Osteocyte (in vitro differentiated cells): Measurements from ENCODE around the gene CEMIP2. TPM values are rescaled to one million over a fixed set of nuclear protein-coding genes. Genes with fewer than 3 reads are reported as not detected.

Source experiments
- DNase-seq: peaks from one replicate; pipeline ENCODE4 v3.0.0; 2021; ENCODE audit warnings: mixed read lengths; ENCODE audit not compliant: unreplicated experiment; ENCODE audit errors: extremely low spot score
- H3K27ac Mint-ChIP-seq: one replicate; pipeline ENCODE4 v1.8.0; 2021; ENCODE audit warnings: mild to moderate bottlenecking, mixed read lengths; ENCODE audit not compliant: unreplicated experiment
- H3K27me3 Mint-ChIP-seq: one replicate; pipeline ENCODE4 v1.8.0; 2021; ENCODE audit warnings: mixed read lengths; ENCODE audit not compliant: unreplicated experiment
- H3K36me3 Mint-ChIP-seq: one replicate; pipeline ENCODE4 v1.8.0; 2021; ENCODE audit warnings: mixed read lengths; ENCODE audit not compliant: unreplicated experiment
- H3K4me1 Mint-ChIP-seq: one replicate; pipeline ENCODE4 v1.8.0; 2021; ENCODE audit warnings: mixed read lengths; ENCODE audit not compliant: unreplicated experiment
- H3K4me3 Mint-ChIP-seq: one replicate; pipeline ENCODE4 v1.8.0; 2021; ENCODE audit warnings: mild to moderate bottlenecking, moderate library complexity, mixed read lengths; ENCODE audit not compliant: unreplicated experiment
- H3K9me3 Mint-ChIP-seq: one replicate; pipeline ENCODE4 v1.8.0; 2021; ENCODE audit warnings: mixed read lengths; ENCODE audit not compliant: unreplicated experiment
- CTCF ChIP-seq: fragments of 200-600 bp; sonication (generic); IDR thresholded peaks from 2 replicates; pipeline ENCODE4 v1.5.0; 2021; ENCODE audit warnings: antibody characterized with exemption, mild to moderate bottlenecking, moderate library complexity
- total RNA-seq: library from RNA; stranded (reverse); gene quantifications from 2 replicates; pipeline ENCODE4 v1.2.1, GENCODE V29; 2021

Gene CEMIP2
- total RNA-seq, 1 donor from 2014 or later: 20.9 TPM

GRCh38 chr9:71646131-71646530 is 122.2 kb downstream of the CEMIP2 start:
- no peak for DNase-seq

GRCh38 chr9:71644819-71645362 is 123.4 kb downstream of the CEMIP2 start:
- no peaks in the 10 kb centered on the region for H3K36me3 Mint-ChIP-seq
- peaks cover 10% of the 10 kb centered on the region for H3K27me3 Mint-ChIP-seq
- H3K4me1 Mint-ChIP-seq: peaks cover 9% of the 10 kb centered on the region
- H3K9me3 Mint-ChIP-seq: no peaks in the 10 kb centered on the region
- no peak for TF ChIP-seq CTCF
- no peak overlapping the region for H3K27ac Mint-ChIP-seq
- H3K4me3 Mint-ChIP-seq: no peak overlapping the region
- DNase-seq: no peak

More at GRCh38 chr9:71646131-71646530, 122.2 kb downstream of the CEMIP2 start:
- no peak overlapping the region for H3K4me3 Mint-ChIP-seq
- no peak for TF ChIP-seq CTCF
- peaks cover 13% of the 10 kb centered on the region for H3K27me3 Mint-ChIP-seq
- no peaks in the 10 kb centered on the region for H3K36me3 Mint-ChIP-seq
- no peak overlapping the region for H3K27ac Mint-ChIP-seq
- peaks cover 9% of the 10 kb centered on the region for H3K4me1 Mint-ChIP-seq
- H3K9me3 Mint-ChIP-seq: no peaks in the 10 kb centered on the region

- H3K9me3 Mint-ChIP-seq: no peaks in the 10 kb centered on the region
- peaks cover 18% of the 10 kb centered on the region for H3K27me3 Mint-ChIP-seq
- TF ChIP-seq CTCF: no peak
- peaks cover 9% of the 10 kb centered on the region for H3K4me1 Mint-ChIP-seq
- DNase-seq: no peak
- no peak overlapping the region for H3K4me3 Mint-ChIP-seq
- no peak overlapping the region for H3K27ac Mint-ChIP-seq
- H3K36me3 Mint-ChIP-seq: no peaks in the 10 kb centered on the region
These were observed 125.0 kb downstream of the CEMIP2 start for GRCh38 chr9:71643330-71643729.

- no peak overlapping the region for H3K4me3 Mint-ChIP-seq
- peaks cover 4% of the 10 kb centered on the region for H3K4me1 Mint-ChIP-seq
- DNase-seq: no peak
- peaks cover 27% of the 10 kb centered on the region for H3K27me3 Mint-ChIP-seq
- H3K36me3 Mint-ChIP-seq: no peaks in the 10 kb centered on the region
- H3K9me3 Mint-ChIP-seq: no peaks in the 10 kb centered on the region
- TF ChIP-seq CTCF: no peak
- H3K27ac Mint-ChIP-seq: no peak overlapping the region
These were observed 126.3 kb downstream of the CEMIP2 start for GRCh38 chr9:71642056-71642455.

- no peak for TF ChIP-seq CTCF
- no peak overlapping the region for H3K4me3 Mint-ChIP-seq
- peaks cover 34% of the 10 kb centered on the region for H3K27me3 Mint-ChIP-seq
- H3K4me1 Mint-ChIP-seq: no peaks in the 10 kb centered on the region
- H3K9me3 Mint-ChIP-seq: no peaks in the 10 kb centered on the region
- no peak for DNase-seq
- no peaks in the 10 kb centered on the region for H3K36me3 Mint-ChIP-seq
- H3K27ac Mint-ChIP-seq: no peak overlapping the region
These were observed 129.7 kb downstream of the CEMIP2 start for GRCh38 chr9:71638627-71639026.
